Liver (tissue), 9 donors: ENCODE results near the gene OTOG. TPM values are rescaled to one million over a fixed set of nuclear protein-coding genes. Genes with fewer than 3 reads are reported as not detected.

Source experiments
- DNase-seq: peaks from one replicate; pipeline ENCODE4 v3.0.0-alpha.2; 2017; ENCODE audit warnings: low spot score
- H3K27ac ChIP-seq, 2 donors: one replicate each; pipeline ENCODE4 v1.7.0; 2013; ENCODE audit warnings: inconsistent platforms in 2 of 2, low read length in 2 of 2, control low read depth in 1 of 2, low read depth in 1 of 2, mild to moderate bottlenecking in 1 of 2
- H3K27me3 ChIP-seq, 4 donors: one replicate each; pipeline versions ENCODE4 v1.6.1 to v1.7.0; 2013; ENCODE audit warnings: low read length in 3 of 4, inconsistent platforms in 1 of 4, mild to moderate bottlenecking in 1 of 4, moderate library complexity in 1 of 4; ENCODE audit not compliant: control insufficient read depth in 4 of 4, insufficient read depth in 4 of 4
- H3K36me3 ChIP-seq, 4 donors: one replicate each; pipeline versions ENCODE4 v1.6.1 to v1.7.0; 2013; ENCODE audit warnings: low read length in 3 of 4, mild to moderate bottlenecking in 3 of 4, low read depth in 1 of 4, moderate library complexity in 1 of 4; ENCODE audit not compliant: control insufficient read depth in 4 of 4, insufficient read depth in 3 of 4
- H3K4me1 ChIP-seq, 4 donors: one replicate each; pipeline versions ENCODE4 v1.6.1 to v1.7.0; 2013; ENCODE audit warnings: low read length in 3 of 4, mild to moderate bottlenecking in 3 of 4, moderate library complexity in 1 of 4; ENCODE audit not compliant: control insufficient read depth in 4 of 4, insufficient read depth in 4 of 4
- H3K4me3 ChIP-seq, 3 donors: one replicate each; pipeline versions ENCODE4 v1.6.1 to v1.7.0; 2013; ENCODE audit warnings: low read length in 3 of 3, control low read depth in 1 of 3, low read depth in 1 of 3, mild to moderate bottlenecking in 1 of 3
- H3K9ac ChIP-seq, 2 donors: one replicate each; pipeline ENCODE4 v1.7.0; 2013; ENCODE audit warnings: low read length in 2 of 2, mild to moderate bottlenecking in 2 of 2, moderate library complexity in 2 of 2, control low read depth in 1 of 2, low read depth in 1 of 2
- H3K9me3 ChIP-seq, 4 donors: one replicate each; pipeline versions ENCODE4 v1.6.1 to v1.7.0; 2013; ENCODE audit warnings: low read length in 3 of 4; ENCODE audit not compliant: control insufficient read depth in 4 of 4
- ATF3 ChIP-seq: IDR thresholded peaks from 2 replicates; pipeline ENCODE4 v1.6.1; 2016; ENCODE audit warnings: antibody characterized with exemption
- CTCF ChIP-seq: fragments of 150-350 bp; IDR thresholded peaks from 2 replicates; pipeline ENCODE4 v1.5.1; 2017; ENCODE audit warnings: improper control_type of control experiment, low read depth, low read length; ENCODE audit not compliant: missing input control
- EGR1 ChIP-seq, 2 donors: IDR thresholded peaks; 2 replicates each; pipeline ENCODE4 v1.6.1; 2016 to 2018; ENCODE audit warnings: antibody characterized with exemption in 2 of 2, low read depth in 2 of 2
- FOXA1 ChIP-seq: IDR thresholded peaks from 2 replicates; pipeline ENCODE4 v1.6.1; 2016; ENCODE audit warnings: antibody characterized with exemption
- FOXA2 ChIP-seq: IDR thresholded peaks from 2 replicates; pipeline ENCODE4 v1.6.1; 2016; ENCODE audit warnings: antibody characterized with exemption
- GABPA ChIP-seq, 2 donors: IDR thresholded peaks in 1 of 2; conservative IDR thresholded peaks in 1 of 2; 2 replicates each; pipeline ENCODE4 v1.6.1; 2016; ENCODE audit warnings: antibody characterized with exemption in 2 of 2, mild to moderate bottlenecking in 1 of 2, moderate library complexity in 1 of 2
- HNF4A ChIP-seq, 2 donors: conservative IDR thresholded peaks; 2 replicates each; pipeline ENCODE4 v1.6.1; 2016; ENCODE audit warnings: antibody characterized with exemption in 2 of 2, mild to moderate bottlenecking in 2 of 2
- HNF4G ChIP-seq: IDR thresholded peaks from 2 replicates; pipeline ENCODE4 v1.6.1; 2016; ENCODE audit warnings: antibody characterized with exemption
- JUND ChIP-seq, 2 donors: IDR thresholded peaks; 2 replicates each; pipeline ENCODE4 v1.6.1; 2016; ENCODE audit warnings: antibody characterized with exemption in 2 of 2
- MAX ChIP-seq: IDR thresholded peaks from 2 replicates; pipeline ENCODE4 v1.6.1; 2016; ENCODE audit warnings: antibody characterized with exemption
- NR2F2 ChIP-seq: IDR thresholded peaks from 2 replicates; pipeline ENCODE4 v1.6.1; 2016; ENCODE audit warnings: antibody characterized with exemption
- RAD21 ChIP-seq, 2 donors: IDR thresholded peaks; 2 replicates each; pipeline ENCODE4 v1.6.1; 2016; ENCODE audit warnings: antibody characterized with exemption in 2 of 2, mild to moderate bottlenecking in 2 of 2
- REST ChIP-seq: IDR thresholded peaks from 2 replicates; pipeline ENCODE4 v1.6.1; 2016; ENCODE audit warnings: antibody characterized with exemption, mild to moderate bottlenecking
- RXRA ChIP-seq, 2 donors: IDR thresholded peaks; 2 replicates each; pipeline ENCODE4 v1.6.1; 2017 to 2018; ENCODE audit warnings: antibody characterized with exemption in 2 of 2, mild to moderate bottlenecking in 1 of 2
- SP1 ChIP-seq: IDR thresholded peaks from 2 replicates; pipeline ENCODE4 v1.6.1; 2018; ENCODE audit warnings: antibody characterized with exemption, mild to moderate bottlenecking
- TAF1 ChIP-seq: conservative IDR thresholded peaks from 2 replicates; pipeline ENCODE4 v1.6.1; 2016; ENCODE audit warnings: antibody characterized with exemption, mild to moderate bottlenecking
- YY1 ChIP-seq: IDR thresholded peaks from 2 replicates; pipeline ENCODE4 v1.6.1; 2016; ENCODE audit warnings: antibody characterized with exemption, mild to moderate bottlenecking
- ZBTB33 ChIP-seq: IDR thresholded peaks from 2 replicates; pipeline ENCODE4 v1.6.1; 2016; ENCODE audit warnings: antibody characterized with exemption
- WGBS: extraction: QIAGEN DNeasy Blood & Tissue Kit; methylation state at CpG from one replicate; pipeline ENCODE4 v1.1.7; 2013; 5-methylcytosine and 5-hydroxymethylcytosine counted together
- polyA plus RNA-seq, 2 donors: library from polyadenylated mRNA; stranded (reverse) in 1 of 2; unstranded in 1 of 2; fragments of 200-250 nt in 1 of 2; fragments of >200 nt in 1 of 2; fragmentation: Nextera tagmentation in 1 of 2; extraction: Ambion mirVana in 1 of 2; gene quantifications; one replicate each; pipeline versions ENCODE4 v1.2.1 to v1.2.3, GENCODE V29; 2013 to 2015
- total RNA-seq, 2 donors: library from RNA; depleted of rRNA; stranded (reverse); fragments of >200 nt; gene quantifications; one replicate each; pipeline ENCODE4 v1.2.3, GENCODE V29; 2014
- donor health status: healthy.
- donor health status: healthy.
- donor health status: healthy.
- donor health status: healthy.
- donor health status: healthy.

Gene OTOG
- total and polyA plus RNA-seq, 4 donors = not detected

- TF ChIP-seq FOXA2 = no peak
- no peak for TF ChIP-seq TAF1
- TF ChIP-seq HNF4A (conservative IDR thresholded peaks at IDR 0.05) = no peak
- TF ChIP-seq FOXA1 = no peak
- TF ChIP-seq EGR1 (IDR thresholded peaks at IDR 0.05; ENCODE audit: low read depth in 2 of 2) = no peak
- TF ChIP-seq RXRA (IDR thresholded peaks at IDR 0.05) = no peak
- no peak for TF ChIP-seq ZBTB33
- TF ChIP-seq JUND (IDR thresholded peaks at IDR 0.05) = no peak
- TF ChIP-seq HNF4G = no peak
- TF ChIP-seq ATF3 = no peak
- TF ChIP-seq SP1 = no peak
- TF ChIP-seq MAX = no peak
- no peak for TF ChIP-seq GABPA (IDR thresholded peaks at IDR 0.05 in 1 of 2, conservative IDR thresholded peaks at IDR 0.05 in 1 of 2)
- TF ChIP-seq REST = no peak
- TF ChIP-seq RAD21 (IDR thresholded peaks at IDR 0.05) = no peak
- no peak for TF ChIP-seq CTCF
- TF ChIP-seq YY1 = no peak
- TF ChIP-seq NR2F2 = no peak
- Histone ChIP-seq H3K4me3 (no peak overlapping the region), H3K9me3 (no peaks in the 10 kb centered on the region), H3K27ac (no peak overlapping the region), H3K4me1 (no peaks in the 10 kb centered on the region), H3K9ac (no peak overlapping the region), H3K36me3 (no peaks in the 10 kb centered on the region), H3K27me3 (no peaks in the 10 kb centered on the region)
- WGBS = 93% methylated on average over 17 of the region's 17 CpGs
- no peak for DNase-seq
Measured at GRCh38 chr11:17641792-17642350, 94.8 kb downstream of the OTOG start.
